DMS114 treated with DMSO at 0.1 percent for 48 hours (cell line): ENCODE data around the gene SREBF2.
"Not testable (repeated sequence)": the region's sequence is repeated elsewhere in the genome, so short reads cannot be mapped to it uniquely, and the experiment has no call there.

Experiments
- DNase-seq: peaks from one replicate; lab custom pipeline; 2025; ENCODE audit not compliant: unreplicated experiment; lab: John Stamatoyannopoulos, UW

Gene SREBF2

DNA sequence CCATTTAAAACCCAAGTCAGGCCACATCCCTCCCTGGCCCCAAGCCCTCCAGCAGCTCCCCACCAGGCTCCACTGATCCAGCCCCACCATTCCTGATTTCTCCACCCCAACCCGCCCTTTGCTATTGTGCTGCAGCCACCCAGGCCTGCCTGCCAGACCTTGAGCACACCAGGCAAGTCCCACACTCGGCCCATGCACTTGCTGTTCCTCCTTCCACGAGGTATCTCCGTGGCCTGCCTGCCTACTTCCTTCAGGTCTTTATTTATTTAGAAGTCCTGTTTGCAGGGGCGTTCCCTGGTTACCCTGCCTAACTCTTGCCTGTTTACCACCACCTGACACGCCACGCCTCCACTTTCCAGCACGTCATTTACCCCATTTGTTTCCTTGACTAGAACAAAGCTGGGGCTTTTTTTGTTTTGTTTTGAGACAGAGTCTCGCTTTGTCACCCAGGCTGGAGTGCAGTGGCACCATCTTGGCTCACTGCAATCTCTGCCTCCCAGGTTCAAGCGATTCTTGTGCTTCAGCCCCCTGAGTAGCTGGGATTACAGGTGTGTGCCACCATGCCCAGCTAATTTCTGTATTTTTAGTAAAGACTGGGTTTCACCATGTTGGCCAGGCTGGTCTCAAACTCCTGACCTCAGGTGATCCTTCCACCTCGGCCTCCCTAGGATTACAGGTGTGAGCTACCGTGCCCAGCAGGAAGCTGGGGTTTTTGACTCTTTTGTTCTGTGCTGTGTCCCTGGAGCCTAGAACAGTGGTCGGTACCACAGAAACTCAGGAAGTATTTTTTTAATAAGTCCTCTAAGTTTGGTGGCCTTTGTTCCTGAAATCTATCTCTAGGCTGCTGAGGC, 107.3 kb downstream of the SREBF2 start:
- peak; percentile 18 for DNase-seq

DNA sequence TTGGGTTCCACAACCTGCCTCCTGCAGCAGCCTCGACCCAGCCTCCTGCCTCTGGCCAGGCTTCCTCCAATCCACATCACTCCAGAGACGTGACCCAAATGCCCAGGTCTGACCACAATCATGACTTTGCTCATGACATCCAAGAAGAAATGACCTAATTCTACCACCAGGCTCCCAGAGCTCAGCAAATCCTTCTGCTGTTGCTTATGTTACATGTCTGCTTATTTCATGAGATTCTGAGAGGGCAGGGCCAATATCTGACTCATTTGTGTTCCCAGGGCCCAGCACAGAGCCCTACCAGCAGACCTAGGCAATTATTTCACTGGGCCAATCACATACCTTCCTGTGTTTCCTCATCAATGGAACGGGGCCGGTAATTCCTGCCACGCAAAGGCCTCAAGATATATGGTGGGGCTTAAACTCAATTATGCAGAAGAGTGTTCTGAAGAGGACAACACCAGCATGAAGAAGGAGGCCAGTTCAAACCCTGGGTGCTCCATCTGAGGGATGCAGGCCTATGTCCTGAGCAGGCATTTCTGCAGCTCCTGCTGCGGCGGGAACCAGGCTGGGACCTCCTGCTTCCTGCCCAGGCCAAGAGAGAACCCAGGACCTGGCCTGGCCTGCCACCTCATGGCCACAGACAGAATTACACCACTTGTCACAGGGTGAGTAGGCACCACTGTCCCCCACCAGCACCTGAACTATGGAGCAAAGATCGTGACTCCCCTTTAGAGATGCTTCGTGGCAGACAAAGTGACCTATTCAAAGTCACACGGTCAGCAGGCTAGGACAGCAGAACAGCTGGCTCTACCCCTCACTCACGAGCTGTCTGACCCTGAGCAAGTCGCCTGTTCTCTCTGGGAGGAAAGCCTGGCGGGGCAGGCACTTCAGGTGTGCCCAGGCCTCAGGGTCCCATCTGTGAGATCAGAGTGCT, 108.2 kb downstream of the SREBF2 start:
- peak; percentile 41 for DNase-seq

DNA sequence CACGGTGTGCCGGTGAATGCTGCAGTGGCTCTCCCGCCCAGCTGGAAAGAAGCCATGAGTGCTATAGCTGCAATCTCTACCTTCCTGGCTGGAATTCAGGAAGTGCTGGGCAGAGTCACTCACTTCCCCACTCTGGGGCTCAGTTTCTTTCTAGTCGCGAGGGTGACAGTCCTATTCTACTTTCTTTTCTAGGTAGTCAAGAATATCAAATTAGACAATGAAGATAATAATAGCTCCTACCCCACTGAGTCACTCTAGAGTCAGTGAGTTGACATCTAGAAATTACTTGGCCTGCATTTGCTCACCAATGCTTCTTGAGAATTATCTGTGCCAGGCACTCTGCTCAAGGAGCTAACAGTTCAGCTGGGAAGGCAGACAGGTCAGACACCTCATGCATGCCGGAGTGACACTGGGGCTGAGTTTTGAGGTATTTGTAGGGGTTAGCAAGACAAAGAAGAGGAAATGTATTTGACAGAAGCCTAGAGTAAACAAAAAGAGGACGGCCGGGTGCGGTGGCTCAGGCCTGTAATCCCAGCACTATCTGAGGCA, 110.8 kb downstream of the SREBF2 start:
- DNase-seq: no peak

DNA sequence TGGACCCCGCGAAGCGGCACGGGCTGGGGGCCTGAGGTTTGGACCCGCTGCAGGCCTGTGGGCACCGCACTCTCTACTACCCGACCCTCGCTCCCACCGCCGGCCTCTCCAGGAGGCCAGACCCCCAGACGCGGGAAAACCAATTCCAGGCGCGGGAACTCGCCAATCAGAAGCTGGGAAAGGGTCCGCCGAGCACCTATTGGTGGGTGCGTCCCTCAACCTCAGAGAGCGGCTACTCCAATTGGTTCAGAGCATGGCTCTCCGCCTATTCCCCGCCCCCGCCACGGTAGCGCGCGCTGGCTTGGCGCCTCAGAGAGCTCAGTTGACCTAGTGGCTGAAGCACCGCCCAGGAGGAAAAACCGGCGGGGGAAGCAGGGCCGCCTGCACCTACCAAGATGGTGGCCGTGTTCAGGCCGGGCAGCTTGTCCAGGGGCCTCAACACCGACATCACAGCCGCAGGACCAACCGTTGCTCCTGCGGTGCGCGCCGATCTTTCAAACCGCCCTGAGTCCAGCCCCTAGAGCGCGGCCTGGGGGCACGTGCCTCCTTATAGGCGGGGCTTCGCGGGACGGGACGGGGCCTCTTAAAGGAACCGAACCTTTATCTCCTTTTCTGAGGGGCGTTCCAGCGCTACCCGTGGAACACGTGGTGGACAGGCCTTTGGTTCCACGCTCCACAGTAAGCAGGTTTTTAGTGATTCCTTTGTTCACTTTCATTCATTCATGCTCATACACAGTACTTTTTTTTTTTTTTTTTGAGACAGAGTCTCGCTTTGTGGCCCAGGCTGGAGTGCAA, 113.9 kb downstream of the SREBF2 start, which contains the start of gene CENPM:
TSS of gene CENPM (minus strand) at position 524 of the 795 bp plus-strand sequence. CDS start at position 448, 76 bp downstream.
- peak; percentile 94 for DNase-seq

DNA sequence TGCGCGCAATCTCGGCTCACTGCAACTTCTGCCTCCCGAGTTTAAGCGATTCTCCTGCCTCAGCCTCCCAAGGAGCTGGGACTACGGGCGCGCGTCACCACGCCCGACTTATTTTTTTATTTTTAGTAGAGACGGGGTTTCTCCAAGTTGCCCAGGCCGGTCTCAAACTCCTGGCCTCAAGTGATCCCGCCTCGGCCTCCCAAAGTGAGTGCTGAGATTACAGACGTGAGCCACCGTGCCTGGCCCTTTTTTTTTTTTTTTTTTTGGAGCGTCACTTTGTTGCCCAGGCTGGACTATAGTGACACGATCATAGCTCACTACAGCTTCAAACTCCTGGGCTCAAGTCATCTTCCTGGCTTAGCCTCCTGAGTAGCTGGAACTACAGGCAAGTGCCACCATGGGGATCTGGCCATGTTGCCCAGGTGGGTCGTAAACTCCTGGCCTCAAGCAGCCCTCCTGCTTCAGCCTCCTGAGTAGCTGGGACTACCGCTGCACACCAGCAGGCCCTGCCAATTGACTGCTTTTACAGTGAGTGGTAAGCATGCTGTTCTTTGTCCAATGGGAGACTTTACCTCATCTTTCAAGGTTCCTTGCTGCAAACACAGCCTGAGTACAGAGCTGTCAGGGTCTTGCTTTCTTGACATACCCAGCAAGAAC, 114.6 kb downstream of the SREBF2 start:
- DNase-seq: no peak

DNA sequence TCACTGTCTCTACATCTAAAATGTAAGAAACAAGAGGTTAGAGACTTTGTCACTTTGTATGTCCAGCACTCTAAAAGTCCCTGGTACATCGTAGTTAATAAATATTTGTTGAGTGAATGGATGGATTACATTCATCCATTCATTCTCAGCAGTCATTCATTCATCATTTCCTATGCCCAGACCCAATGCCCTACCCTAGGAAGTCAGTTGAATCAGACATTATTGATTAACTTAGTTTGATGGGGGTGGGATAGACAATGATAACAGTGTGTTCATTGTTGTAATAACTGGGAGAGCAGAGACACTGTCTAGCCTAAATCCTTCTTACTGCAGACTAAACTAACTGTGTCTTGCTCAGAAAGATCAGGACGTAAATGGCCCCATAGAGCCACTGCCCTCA, 115.2 kb downstream of the SREBF2 start:
- DNase-seq: no peak

DNA sequence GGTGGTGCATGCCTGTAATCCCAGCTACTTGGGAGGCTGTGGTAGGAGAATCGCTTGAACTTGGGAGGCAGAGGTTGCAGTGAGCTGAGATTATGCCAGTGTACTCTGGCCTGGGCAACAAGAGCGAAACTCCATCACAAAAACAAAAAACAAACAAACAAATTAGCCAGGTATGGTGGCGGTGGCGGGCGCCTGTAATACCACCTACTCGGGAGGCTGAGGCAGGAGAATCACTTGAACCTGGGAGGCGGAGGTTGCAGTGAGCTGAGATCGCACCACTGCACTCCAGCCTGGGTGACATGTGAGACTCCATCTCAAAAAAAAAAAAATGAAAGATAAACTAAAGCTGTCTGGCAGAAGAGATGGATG, 116.0 kb downstream of the SREBF2 start:
- DNase-seq: not testable (repeated sequence)

DNA sequence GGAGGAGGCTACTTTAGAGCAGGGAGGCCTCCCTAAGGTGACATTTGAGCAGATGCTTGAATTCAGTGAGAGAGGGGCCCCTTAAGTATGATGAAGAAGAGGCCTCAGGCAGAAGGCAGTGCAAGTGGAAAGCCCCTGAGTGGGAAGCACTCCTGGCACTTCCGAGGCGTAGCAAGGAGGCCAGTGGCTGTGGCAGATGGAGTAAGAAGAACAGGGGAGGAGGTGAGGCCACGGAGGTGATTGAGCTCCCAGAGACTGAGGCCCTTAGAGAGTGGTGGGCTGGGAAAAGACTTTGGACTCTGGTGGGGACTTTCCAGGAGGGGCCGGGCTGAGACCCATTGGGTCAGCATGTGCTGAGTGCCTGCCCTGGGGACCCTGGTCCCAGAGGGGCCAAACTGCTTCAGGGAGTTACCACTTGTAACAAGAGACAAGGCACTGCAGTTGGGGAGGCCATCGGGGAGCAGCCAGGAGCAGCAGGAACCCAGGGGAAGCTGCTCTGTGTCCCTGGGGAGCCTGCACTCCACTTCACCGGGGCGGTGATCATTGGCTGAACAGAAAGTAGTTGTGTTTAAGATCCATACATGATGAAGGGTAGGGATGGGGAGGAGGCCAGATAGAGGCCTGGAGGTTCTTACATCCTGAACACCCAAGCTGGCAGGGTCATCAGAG, 116.5 kb downstream of the SREBF2 start:
- DNase-seq: no peak

DNA sequence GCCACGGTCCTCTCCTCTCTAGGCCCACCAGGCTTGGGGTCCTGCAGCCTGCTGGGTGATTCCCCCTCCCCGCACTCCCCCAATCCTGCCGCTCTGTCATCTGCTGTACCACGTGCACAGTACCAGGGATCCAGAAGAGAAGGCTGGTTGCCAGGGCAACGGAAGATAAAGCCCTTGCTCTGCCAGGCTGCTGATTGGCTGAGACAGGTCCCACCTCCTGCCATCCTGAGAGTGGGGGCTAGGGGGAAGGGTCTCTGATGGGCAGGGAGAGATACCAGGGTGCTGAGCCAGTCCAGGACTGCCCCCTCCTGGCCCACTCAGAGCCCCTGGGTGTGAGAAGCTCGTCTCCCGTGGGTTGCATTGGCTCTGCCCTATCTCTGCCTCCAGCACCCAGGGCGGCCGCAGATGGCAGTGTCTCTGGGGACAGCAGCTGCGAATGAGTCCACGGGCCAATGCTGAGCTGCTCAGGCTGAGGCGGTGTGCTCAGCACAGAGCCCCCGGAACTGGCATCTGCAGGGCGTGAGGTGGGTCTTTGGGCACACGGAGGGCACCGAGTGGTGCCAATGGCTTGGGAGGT, 119.1 kb downstream of the SREBF2 start, which contains the start of gene SMIM45:
TSS of gene SMIM45 (plus strand) at position 253 of the 577 bp plus-strand sequence.
- DNase-seq: no peak

DNA sequence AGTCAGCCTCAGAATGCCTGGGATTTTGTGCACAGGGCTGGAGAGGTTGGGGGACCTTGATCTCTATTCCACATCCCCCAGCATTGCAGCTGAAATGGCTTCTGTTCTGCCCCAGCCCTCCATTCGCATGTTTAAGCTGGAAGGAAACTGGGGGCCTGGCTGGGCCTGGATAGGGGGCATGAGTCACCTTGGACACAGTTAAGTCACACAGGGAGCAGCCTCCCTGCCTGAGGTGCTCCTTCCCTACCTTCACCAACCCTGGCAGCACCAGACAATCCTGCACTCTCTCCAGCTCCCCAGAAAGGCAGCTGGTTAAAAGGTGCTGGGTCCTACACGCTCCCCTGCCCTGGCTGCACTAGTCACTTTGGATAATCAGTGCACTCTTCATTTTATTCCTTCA, 119.8 kb downstream of the SREBF2 start:
- no peak for DNase-seq
